Tibial nerve (tissue), 4 donors: ENCODE measurements around the gene SUMO3.

Experiments
- EP300 ChIP-seq, 2 donors: sonication (generic); formaldehyde crosslinking; IDR thresholded peaks; one replicate each; pipeline ENCODE4 v1.6.1; 2017; ENCODE audit warnings: antibody characterized with exemption in 2 of 2, mild to moderate bottlenecking in 1 of 2
- POLR2A ChIP-seq, 2 donors: fragments of 450-650 bp; IDR thresholded peaks; one replicate each; pipeline ENCODE4 v1.6.1; 2017; ENCODE audit warnings: antibody characterized with exemption in 2 of 2, mild to moderate bottlenecking in 2 of 2, moderate library complexity in 2 of 2
- TF ChIP-seq, protein P1 (sequence below), 5 experiments: fragments of 200-600 bp in 3 of 5; fragments of 450-650 bp in 2 of 5; sonication (generic) in 3 of 5; IDR thresholded peaks; one replicate each; pipeline ENCODE4 v1.5.1; 2016 to 2019; ENCODE audit warnings: antibody characterized with exemption in 5 of 5, mild to moderate bottlenecking in 3 of 5, moderate library complexity in 2 of 5

DNA sequence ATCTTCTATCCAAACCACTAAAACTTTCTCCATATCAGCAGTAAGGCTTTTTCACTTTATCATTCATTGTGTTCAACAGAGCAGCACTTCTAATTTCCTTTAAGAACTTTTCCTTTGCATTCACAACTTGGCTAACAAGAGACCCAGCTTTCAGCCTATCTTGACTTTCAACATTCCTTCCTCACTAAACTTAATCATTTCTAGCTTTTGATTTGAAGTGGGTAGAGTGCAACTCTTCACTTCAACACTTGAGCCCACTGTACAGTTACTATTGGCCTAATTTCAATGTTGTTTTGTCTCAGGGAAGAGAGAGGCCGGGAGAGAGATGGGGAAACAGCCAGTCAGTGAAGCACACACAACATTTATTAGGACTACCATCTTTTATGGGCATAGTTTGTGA lies 18.2 kb downstream of the SUMO3 start:
- TF ChIP-seq, protein P1, sequence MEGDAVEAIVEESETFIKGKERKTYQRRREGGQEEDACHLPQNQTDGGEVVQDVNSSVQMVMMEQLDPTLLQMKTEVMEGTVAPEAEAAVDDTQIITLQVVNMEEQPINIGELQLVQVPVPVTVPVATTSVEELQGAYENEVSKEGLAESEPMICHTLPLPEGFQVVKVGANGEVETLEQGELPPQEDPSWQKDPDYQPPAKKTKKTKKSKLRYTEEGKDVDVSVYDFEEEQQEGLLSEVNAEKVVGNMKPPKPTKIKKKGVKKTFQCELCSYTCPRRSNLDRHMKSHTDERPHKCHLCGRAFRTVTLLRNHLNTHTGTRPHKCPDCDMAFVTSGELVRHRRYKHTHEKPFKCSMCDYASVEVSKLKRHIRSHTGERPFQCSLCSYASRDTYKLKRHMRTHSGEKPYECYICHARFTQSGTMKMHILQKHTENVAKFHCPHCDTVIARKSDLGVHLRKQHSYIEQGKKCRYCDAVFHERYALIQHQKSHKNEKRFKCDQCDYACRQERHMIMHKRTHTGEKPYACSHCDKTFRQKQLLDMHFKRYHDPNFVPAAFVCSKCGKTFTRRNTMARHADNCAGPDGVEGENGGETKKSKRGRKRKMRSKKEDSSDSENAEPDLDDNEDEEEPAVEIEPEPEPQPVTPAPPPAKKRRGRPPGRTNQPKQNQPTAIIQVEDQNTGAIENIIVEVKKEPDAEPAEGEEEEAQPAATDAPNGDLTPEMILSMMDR (IDR thresholded peaks at IDR 0.05), result no peak
- TF ChIP-seq EP300 (IDR thresholded peaks at IDR 0.05), result no peak
- no peak for TF ChIP-seq POLR2A (IDR thresholded peaks at IDR 0.05)
